Adipocyte (in vitro differentiated cells): ENCODE data around the gene WDR76.
A peak's percentile ranks its signal among the peaks of the same experiment; 100 is the strongest.
"Not testable (repeated sequence)": the region's sequence is repeated elsewhere in the genome, so short reads cannot be mapped to it uniquely, and the experiment has no call there.

Source experiments
- DNase-seq: peaks from one replicate; pipeline ENCODE4 v3.0.0-alpha.2; 2015; ENCODE audit warnings: low read depth
- H3K27me3 ChIP-seq: replicated peaks from 2 replicates; pipeline ENCODE4 v1.7.0; 2013; ENCODE audit warnings: mild to moderate bottlenecking, low read length, moderate library complexity; ENCODE audit not compliant: control insufficient read depth, insufficient read depth
- H3K36me3 ChIP-seq: 2 replicates; pipeline ENCODE4 v1.7.0; 2013; ENCODE audit warnings: low read length, mild to moderate bottlenecking, moderate library complexity; ENCODE audit not compliant: control insufficient read depth, insufficient read depth, severe bottlenecking
- H3K4me1 ChIP-seq: 2 replicates; pipeline ENCODE4 v1.7.0; 2013; ENCODE audit warnings: mild to moderate bottlenecking, low read length, moderate library complexity; ENCODE audit not compliant: control insufficient read depth, insufficient read depth
- H3K4me3 ChIP-seq: 2 replicates; pipeline ENCODE4 v1.7.0; 2013; ENCODE audit warnings: mild to moderate bottlenecking, low read length, moderate library complexity
- H3K9ac ChIP-seq: 2 replicates; pipeline ENCODE4 v1.7.0; 2013; ENCODE audit warnings: mild to moderate bottlenecking, low read length, moderate library complexity
- H3K9me3 ChIP-seq: 2 replicates; pipeline ENCODE4 v1.7.0; 2013; ENCODE audit warnings: mild to moderate bottlenecking, low read length, moderate library complexity; ENCODE audit not compliant: control insufficient read depth

The WDR76 gene

GRCh38 chr15:43825305-43825704 is 1.5 kb upstream of the WDR76 start:
- not testable (repeated sequence) for H3K27me3 ChIP-seq, H3K4me3 ChIP-seq, H3K36me3 ChIP-seq, H3K9ac ChIP-seq, H3K9me3 ChIP-seq, DNase-seq
- H3K4me1 ChIP-seq: peaks cover 26% of the 10 kb centered on the region

- H3K4me3 ChIP-seq: peak overlapping the region; percentile 88
- peak overlapping the region; percentile 77 for H3K9ac ChIP-seq
- no peak for DNase-seq
- no peaks in the 10 kb centered on the region for H3K27me3 ChIP-seq
- no peaks in the 10 kb centered on the region for H3K36me3 ChIP-seq
- peaks cover 26% of the 10 kb centered on the region for H3K4me1 ChIP-seq
- H3K9me3 ChIP-seq: no peaks in the 10 kb centered on the region
Measured at GRCh38 chr15:43826029-43826507, 734 bp upstream of the WDR76 start.

GRCh38 chr15:43828061-43828657 is 1.4 kb downstream of the WDR76 start:
- Histone ChIP-seq H3K9ac (peak overlapping the region; percentile 77), H3K36me3 (no peaks in the 10 kb centered on the region), H3K4me3 (peak overlapping the region; percentile 88), H3K4me1 (peaks cover 21% of the 10 kb centered on the region), H3K9me3 (no peaks in the 10 kb centered on the region), H3K27me3 (no peaks in the 10 kb centered on the region)
- no peak for DNase-seq

GRCh38 chr15:43829951-43830540 is 3.2 kb downstream of the WDR76 start:
- DNase-seq, H3K36me3 ChIP-seq, H3K9ac ChIP-seq, H3K4me3 ChIP-seq, H3K27me3 ChIP-seq, H3K9me3 ChIP-seq: not testable (repeated sequence)
- H3K4me1 ChIP-seq: peaks cover 14% of the 10 kb centered on the region

GRCh38 chr15:43830691-43831275 is 4.0 kb downstream of the WDR76 start:
- not testable (repeated sequence) for H3K36me3 ChIP-seq, DNase-seq, H3K9ac ChIP-seq, H3K4me3 ChIP-seq, H3K27me3 ChIP-seq, H3K9me3 ChIP-seq
- peaks cover 14% of the 10 kb centered on the region for H3K4me1 ChIP-seq

GRCh38 chr15:43831519-43832052 is 4.8 kb downstream of the WDR76 start:
- not testable (repeated sequence) for H3K27me3 ChIP-seq, H3K4me1 ChIP-seq, H3K4me3 ChIP-seq, H3K9ac ChIP-seq, H3K36me3 ChIP-seq, DNase-seq, H3K9me3 ChIP-seq

- H3K9me3 ChIP-seq, DNase-seq, H3K4me1 ChIP-seq, H3K4me3 ChIP-seq, H3K9ac ChIP-seq, H3K27me3 ChIP-seq, H3K36me3 ChIP-seq: not testable (repeated sequence)
Measured at GRCh38 chr15:43832485-43832884, 5.7 kb downstream of the WDR76 start.

- no peaks in the 10 kb centered on the region for H3K36me3 ChIP-seq
- H3K9ac ChIP-seq: no peak overlapping the region
- no peaks in the 10 kb centered on the region for H3K9me3 ChIP-seq
- DNase-seq: no peak
- peaks cover 7% of the 10 kb centered on the region for H3K4me1 ChIP-seq
- no peak overlapping the region for H3K4me3 ChIP-seq
- H3K27me3 ChIP-seq: no peaks in the 10 kb centered on the region
Measured at GRCh38 chr15:43845421-43845820, 18.6 kb downstream of the WDR76 start.

GRCh38 chr15:43851251-43851650 is 24.4 kb downstream of the WDR76 start:
- Histone ChIP-seq H3K4me3 (no peak overlapping the region), H3K4me1 (peaks cover 7% of the 10 kb centered on the region), H3K27me3 (no peaks in the 10 kb centered on the region), H3K9ac (no peak overlapping the region), H3K36me3 (no peaks in the 10 kb centered on the region), H3K9me3 (no peaks in the 10 kb centered on the region)
- no peak for DNase-seq

- Histone ChIP-seq H3K27me3 (no peaks in the 10 kb centered on the region), H3K4me3 (no peak overlapping the region), H3K9ac (no peak overlapping the region), H3K36me3 (no peaks in the 10 kb centered on the region), H3K4me1 (peaks cover 7% of the 10 kb centered on the region), H3K9me3 (no peaks in the 10 kb centered on the region)
- no peak for DNase-seq
Measured at GRCh38 chr15:43852607-43853006, 25.8 kb downstream of the WDR76 start.

- no peaks in the 10 kb centered on the region for H3K9me3 ChIP-seq
- H3K9ac ChIP-seq: no peak overlapping the region
- DNase-seq: peak; percentile 49
- H3K4me1 ChIP-seq: peaks cover 7% of the 10 kb centered on the region
- H3K4me3 ChIP-seq: peak overlapping the region; percentile 31
- H3K27me3 ChIP-seq: no peaks in the 10 kb centered on the region
- H3K36me3 ChIP-seq: no peaks in the 10 kb centered on the region
Measured at GRCh38 chr15:43854801-43855200, 28.0 kb downstream of the WDR76 start.
